GM12878 (cell line): ENCODE measurements around the gene AVEN. TPM values are rescaled to one million over a fixed set of nuclear protein-coding genes. Genes with fewer than 3 reads are reported as not detected.

Source experiments
- ATAC-seq: fragments of 200-7000 bp; cut with Tn5 transposase; 3 replicates; pipeline ENCODE4 v1.9.1; 2020; ENCODE audit warnings: mild to moderate bottlenecking, moderate library complexity
- BruUV-seq: library from RNA; stranded (reverse); fragments of 400-500 nt; replicated peaks from 2 replicates; lab custom pipeline; 2021; lab: Mats Ljungman, UMichigan
- CTCF ChIA-PET: fragments of 300-600 bp; sonication (Branson Sonifier 250); formaldehyde crosslinking; extraction: SDS; loops from one replicate; lab custom pipeline; 2021; ENCODE audit warnings: inconsistent platforms; lab: Yijun Ruan, JAX
- POLR2A ChIA-PET: fragments of 350-600 bp; formaldehyde crosslinking; extraction: SDS; loops from one replicate; lab custom pipeline; 2021; ENCODE audit warnings: inconsistent platforms; lab: Charles Lee
- RAD21 ChIA-PET: fragments of 300-600 bp; sonication (Branson Sonifier 250); formaldehyde crosslinking; loops from one replicate; lab custom pipeline; 2023; ENCODE audit warnings: antibody characterized with exemption; ENCODE audit not compliant: unreplicated experiment; lab: Charles Lee
- SMC1A ChIA-PET: fragments of 300-600 bp; sonication (Branson Sonifier 250); formaldehyde crosslinking; loops from one replicate; lab custom pipeline; 2023; ENCODE audit not compliant: unreplicated experiment, uncharacterized antibody; lab: Charles Lee
- DNase-seq: peaks from one replicate; pipeline ENCODE4 v3.0.0-alpha.2; 2011; ENCODE audit warnings: low read depth, low spot score
- FAIRE-seq: peaks from 3 replicates; lab custom pipeline; 2011; peaks lifted over from hg19 to GRCh38; lab: Jason Lieb, UNC
- H2AFZ ChIP-seq: 2 replicates; pipeline ENCODE4 v1.6.0; 2011; ENCODE audit warnings: low read depth, low read length, control low read depth; ENCODE audit not compliant: control insufficient read depth
- H3K27ac ChIP-seq: 2 replicates; pipeline ENCODE4 v1.5.1; 2011; ENCODE audit warnings: control low read depth; ENCODE audit not compliant: control insufficient read depth, insufficient read depth
- H3K27me3 ChIP-seq, 2 experiments: replicated peaks in 1 of 2; 2 replicates each; pipeline versions ENCODE4 v1.6.0 to v1.6.1; 2011; ENCODE audit warnings: low read length in 1 of 2; ENCODE audit not compliant: control insufficient read depth in 2 of 2, insufficient read depth in 2 of 2
- H3K36me3 ChIP-seq, 2 experiments: 2 replicates each; pipeline ENCODE4 v1.5.1; 2011; ENCODE audit warnings: low read length in 1 of 2; ENCODE audit not compliant: control insufficient read depth in 2 of 2, insufficient read depth in 2 of 2
- H3K4me1 ChIP-seq: 2 replicates; pipeline ENCODE4 v1.6.1; 2011; ENCODE audit warnings: mild to moderate bottlenecking, low read length, moderate library complexity, mixed read lengths; ENCODE audit not compliant: control insufficient read depth, insufficient read depth
- H3K4me2 ChIP-seq: 2 replicates; pipeline ENCODE4 v1.6.0; 2011; ENCODE audit warnings: control low read depth; ENCODE audit not compliant: control insufficient read depth, insufficient read depth
- H3K4me3 ChIP-seq: fragments of 200-600 bp; sonication (generic); 2 replicates; pipeline ENCODE4 v1.5.1; 2016
- H3K79me2 ChIP-seq: 2 replicates; pipeline ENCODE4 v1.6.0; 2011; ENCODE audit warnings: low read length; ENCODE audit not compliant: control insufficient read depth, insufficient read depth
- H3K9ac ChIP-seq: 2 replicates; pipeline ENCODE4 v1.8.0; 2011; ENCODE audit warnings: low read length, control low read depth, mixed read lengths; ENCODE audit not compliant: control insufficient read depth, insufficient read depth
- H3K9me3 ChIP-seq: replicated peaks from 3 replicates; pipeline ENCODE4 v1.5.1; 2011; ENCODE audit warnings: mild to moderate bottlenecking, low read length; ENCODE audit not compliant: control insufficient read depth, insufficient read depth
- H4K20me1 ChIP-seq: 2 replicates; pipeline ENCODE4 v1.6.0; 2011; ENCODE audit not compliant: control insufficient read depth, insufficient read depth
- BCLAF1 ChIP-seq: fragments of 450-650 bp; IDR thresholded peaks from 2 replicates; pipeline ENCODE4 v1.6.1; 2017; ENCODE audit warnings: antibody characterized with exemption, mild to moderate bottlenecking, moderate library complexity
- CHD2 ChIP-seq: IDR thresholded peaks from 2 replicates; pipeline ENCODE4 v1.6.1; 2011; ENCODE audit warnings: low read depth, low read length, improper control_type of control experiment, borderline replicate concordance
- GATAD2B ChIP-seq: fragments of 450-650 bp; conservative IDR thresholded peaks from 2 replicates; pipeline ENCODE4 v1.6.1; 2017; ENCODE audit warnings: low read depth, mild to moderate bottlenecking, moderate library complexity
- MYC ChIP-seq: IDR thresholded peaks from 2 replicates; pipeline ENCODE4 v1.6.1; 2011; ENCODE audit warnings: mild to moderate bottlenecking, low read length, moderate library complexity, inconsistent platforms; ENCODE audit not compliant: insufficient read depth, insufficient replicate concordance, insufficient read length, severe bottlenecking
- NR2C1 ChIP-seq: fragments of 450-650 bp; IDR thresholded peaks from 2 replicates; pipeline ENCODE4 v1.6.1; 2017; ENCODE audit warnings: antibody characterized with exemption, mild to moderate bottlenecking, moderate library complexity
- PAX8 ChIP-seq: fragments of 450-650 bp; IDR thresholded peaks from 2 replicates; pipeline ENCODE4 v1.6.1; 2017; ENCODE audit warnings: mild to moderate bottlenecking, moderate library complexity
- POLR2A ChIP-seq: IDR thresholded peaks from 2 replicates; pipeline ENCODE4 v1.6.1; 2011; ENCODE audit warnings: low read depth, mild to moderate bottlenecking, low read length
- POU2F2 ChIP-seq: IDR thresholded peaks from 3 replicates; pipeline ENCODE4 v1.6.1; 2011; ENCODE audit warnings: low read depth, mild to moderate bottlenecking, low read length, borderline replicate concordance
- RAD51 ChIP-seq: fragments of 450-650 bp; IDR thresholded peaks from 2 replicates; pipeline ENCODE4 v1.6.1; 2016; ENCODE audit warnings: moderate library complexity, mild to moderate bottlenecking, inconsistent platforms
- SKIL ChIP-seq: fragments of 450-650 bp; IDR thresholded peaks from 2 replicates; pipeline ENCODE4 v1.6.1; 2017; ENCODE audit warnings: mild to moderate bottlenecking, low read depth, inconsistent platforms; ENCODE audit not compliant: poor library complexity, severe bottlenecking
- SMAD5 ChIP-seq: IDR thresholded peaks from 2 replicates; pipeline ENCODE4 v1.6.1; 2016; ENCODE audit warnings: antibody characterized with exemption, low read depth
- SREBF1 ChIP-seq: IDR thresholded peaks from 2 replicates; pipeline ENCODE4 v1.6.1; 2012; ENCODE audit warnings: mild to moderate bottlenecking, low read length
- ZNF207 ChIP-seq: fragments of 450-650 bp; IDR thresholded peaks from 2 replicates; pipeline ENCODE4 v1.6.1; 2014; ENCODE audit warnings: antibody characterized with exemption, mild to moderate bottlenecking, borderline replicate concordance
- ZSCAN29 ChIP-seq: fragments of 450-650 bp; IDR thresholded peaks from 2 replicates; pipeline ENCODE4 v1.6.1; 2017; ENCODE audit warnings: mild to moderate bottlenecking, moderate library complexity
- WGBS: methylation state at CpG from one replicate; pipeline ENCODE4 v1.1.6; 2016; ENCODE audit warnings: low lambda C conversion rate; ENCODE audit not compliant: insufficient replicate concordance, insufficient coverage; ENCODE audit errors: missing lambda C conversion rate; 5-methylcytosine and 5-hydroxymethylcytosine counted together
- in situ Hi-C: fragments of 300-500 bp; cut with MboI; formaldehyde crosslinking; loops from 9 replicates; pipeline ENCODE4 v1.14.3; 2018; ENCODE audit warnings: mixed read lengths
- intact Hi-C: fragments of 100-400 bp; cut with micrococcal nuclease; formaldehyde crosslinking; loops from one replicate; pipeline ENCODE4 v1.14.2; 2022; ENCODE audit not compliant: unreplicated experiment
- polyA plus RNA-seq, 11 experiments: library from polyadenylated mRNA; depleted of rRNA in 4 of 11; unstranded in 6 of 11; stranded (reverse) in 5 of 11; fragments of >200 nt; fragmentation: Nextera tagmentation in 4 of 11; fragmentation: Illumina TruSeq in 1 of 11; extraction: Ambion mirVana in 4 of 11; extraction: Trizol in 1 of 11; gene quantifications; 1 replicate in 1 of 11; 2 replicates in 10 of 11; pipeline versions ENCODE4 v1.2.1 to v1.2.3, GENCODE V29; 2011 to 2016; ENCODE audit warnings: inconsistent platforms in 2 of 11, missing spikeins in 2 of 11, low read depth in 1 of 11
- total RNA-seq, 4 experiments: library from RNA; depleted of rRNA in 3 of 4; stranded (reverse); fragments of >200 nt in 3 of 4; fragmentation: Illumina TruSeq in 1 of 4; extraction: Trizol in 1 of 4; gene quantifications; 2 replicates each; pipeline versions ENCODE4 v1.2.1 to v1.2.3, GENCODE V29; 2013 to 2021
- TF ChIP-seq, protein P1 (sequence below): fragments of 450-650 bp; IDR thresholded peaks from 2 replicates; pipeline ENCODE4 v1.6.1; 2016; ENCODE audit warnings: mild to moderate bottlenecking
- TF ChIP-seq, protein P2 (sequence below): fragments of 450-650 bp; formaldehyde crosslinking; IDR thresholded peaks from 2 replicates; pipeline ENCODE4 v1.4.0; 2022; ENCODE audit warnings: mild to moderate bottlenecking, moderate library complexity

Gene AVEN
- total and polyA plus RNA-seq, 10 of the 15 experiments (the other 5 are each of a cell fraction or from before 2014, with no cell fraction given) = 1.4 to 15.1 (median 10.5) TPM

DNA sequence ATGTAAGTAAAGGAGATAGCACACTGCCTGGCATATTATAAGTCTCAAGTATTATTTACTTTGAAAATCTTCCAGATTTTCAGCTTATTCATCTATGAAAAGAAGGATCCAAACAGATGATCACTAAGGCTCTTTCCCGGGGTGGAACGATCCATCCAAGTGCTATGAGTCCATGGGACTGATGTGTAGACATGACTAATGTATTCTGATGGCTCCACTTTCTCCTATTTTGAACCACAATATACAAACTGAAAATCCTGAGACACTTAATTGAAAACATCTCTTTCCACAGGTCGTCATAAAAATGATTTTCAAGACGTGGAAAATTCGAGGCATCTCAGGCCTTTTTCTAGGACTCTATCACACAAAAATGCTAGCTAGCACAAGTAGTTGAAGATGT is 104.1 kb downstream of the AVEN start:
- no TSS peak for BruUV-seq
- ChIA-PET CTCF (no interaction called here), SMC1A (no interaction called here), POLR2A (no interaction called here), RAD21 (no interaction called here)
- Histone ChIP-seq H3K4me1 (no peaks in the 10 kb centered on the region), H3K27me3 (no peaks in the 10 kb centered on the region), H3K4me3 (no peak overlapping the region), H3K9me3 (no peaks in the 10 kb centered on the region), H3K27ac (no peak overlapping the region), H2AFZ (no peak overlapping the region), H3K9ac (no peak overlapping the region), H3K79me2 (no peaks in the 10 kb centered on the region), H3K4me2 (no peak overlapping the region), H3K36me3 (no peaks in the 10 kb centered on the region), H4K20me1 (no peaks in the 10 kb centered on the region)
- WGBS = 63% methylated on average over 5 of the region's 5 CpGs
- no peak for TF ChIP-seq ZSCAN29
- TF ChIP-seq, protein P1, sequence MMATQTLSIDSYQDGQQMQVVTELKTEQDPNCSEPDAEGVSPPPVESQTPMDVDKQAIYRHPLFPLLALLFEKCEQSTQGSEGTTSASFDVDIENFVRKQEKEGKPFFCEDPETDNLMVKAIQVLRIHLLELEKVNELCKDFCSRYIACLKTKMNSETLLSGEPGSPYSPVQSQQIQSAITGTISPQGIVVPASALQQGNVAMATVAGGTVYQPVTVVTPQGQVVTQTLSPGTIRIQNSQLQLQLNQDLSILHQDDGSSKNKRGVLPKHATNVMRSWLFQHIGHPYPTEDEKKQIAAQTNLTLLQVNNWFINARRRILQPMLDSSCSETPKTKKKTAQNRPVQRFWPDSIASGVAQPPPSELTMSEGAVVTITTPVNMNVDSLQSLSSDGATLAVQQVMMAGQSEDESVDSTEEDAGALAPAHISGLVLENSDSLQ = no peak
- no peak for TF ChIP-seq CHD2
- TF ChIP-seq GATAD2B = no peak
- TF ChIP-seq SKIL = no peak
- TF ChIP-seq POU2F2 = no peak
- no peak for TF ChIP-seq PAX8
- TF ChIP-seq POLR2A = no peak
- TF ChIP-seq RAD51 = no peak
- TF ChIP-seq MYC = no peak
- TF ChIP-seq, protein P2, sequence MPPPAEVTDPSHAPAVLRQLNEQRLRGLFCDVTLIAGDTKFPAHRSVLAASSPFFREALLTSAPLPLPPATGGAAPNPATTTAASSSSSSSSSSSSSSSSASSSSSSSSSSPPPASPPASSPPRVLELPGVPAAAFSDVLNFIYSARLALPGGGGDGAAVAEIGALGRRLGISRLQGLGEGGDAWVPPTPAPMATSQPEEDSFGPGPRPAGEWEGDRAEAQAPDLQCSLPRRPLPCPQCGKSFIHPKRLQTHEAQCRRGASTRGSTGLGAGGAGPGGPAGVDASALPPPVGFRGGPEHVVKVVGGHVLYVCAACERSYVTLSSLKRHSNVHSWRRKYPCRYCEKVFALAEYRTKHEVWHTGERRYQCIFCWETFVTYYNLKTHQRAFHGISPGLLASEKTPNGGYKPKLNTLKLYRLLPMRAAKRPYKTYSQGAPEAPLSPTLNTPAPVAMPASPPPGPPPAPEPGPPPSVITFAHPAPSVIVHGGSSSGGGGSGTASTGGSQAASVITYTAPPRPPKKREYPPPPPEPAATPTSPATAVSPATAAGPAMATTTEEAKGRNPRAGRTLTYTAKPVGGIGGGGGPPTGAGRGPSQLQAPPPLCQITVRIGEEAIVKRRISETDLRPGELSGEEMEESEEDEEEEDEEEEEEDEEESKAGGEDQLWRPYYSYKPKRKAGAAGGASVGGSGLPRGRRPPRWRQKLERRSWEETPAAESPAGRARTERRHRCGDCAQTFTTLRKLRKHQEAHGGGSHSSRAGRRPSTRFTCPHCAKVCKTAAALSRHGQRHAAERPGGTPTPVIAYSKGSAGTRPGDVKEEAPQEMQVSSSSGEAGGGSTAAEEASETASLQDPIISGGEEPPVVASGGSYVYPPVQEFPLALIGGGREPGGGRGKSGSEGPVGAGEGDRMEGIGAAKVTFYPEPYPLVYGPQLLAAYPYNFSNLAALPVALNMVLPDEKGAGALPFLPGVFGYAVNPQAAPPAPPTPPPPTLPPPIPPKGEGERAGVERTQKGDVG = no peak
- no peak for TF ChIP-seq NR2C1
- TF ChIP-seq BCLAF1 = no peak
- no peak for TF ChIP-seq SREBF1
- no peak for TF ChIP-seq ZNF207
- no peak for TF ChIP-seq SMAD5
- DNase-seq (no peak), ATAC-seq (no peak), FAIRE-seq (no peak)
- in situ Hi-C loops (no loop called here), intact Hi-C loops (no loop called here)
